Adipose tissue (tissue), 3 donors: ENCODE measurements around the gene HCAR1. TPM values are rescaled to one million over a fixed set of nuclear protein-coding genes. Genes with fewer than 3 reads are reported as not detected.
"Not testable (repeated sequence)": the region's sequence is repeated elsewhere in the genome, so short reads cannot be mapped to it uniquely, and the experiment has no call there.

Experiments
- H3K27ac ChIP-seq: one replicate; pipeline ENCODE4 v1.5.1; 2013; ENCODE audit warnings: low read depth, low read length
- WGBS, 3 donors: extraction: QIAGEN DNeasy Blood & Tissue Kit; methylation state at CpG; one replicate each; pipeline ENCODE4 v1.1.7; 2013; 5-methylcytosine and 5-hydroxymethylcytosine counted together
- polyA plus RNA-seq, 3 donors: library from polyadenylated mRNA; stranded (reverse); fragments of 200-250 nt; gene quantifications; one replicate each; pipeline ENCODE4 v1.2.3, GENCODE V29; 2013
- donor health status: healthy with polysubstance abuse.
- donor health status: Bipolar disorder and iron deficiency.
- donor health status: healthy.

HCAR1 gene
- polyA plus RNA-seq, 3 donors: 0.79 to 6.3 (median 3.0) TPM

DNA sequence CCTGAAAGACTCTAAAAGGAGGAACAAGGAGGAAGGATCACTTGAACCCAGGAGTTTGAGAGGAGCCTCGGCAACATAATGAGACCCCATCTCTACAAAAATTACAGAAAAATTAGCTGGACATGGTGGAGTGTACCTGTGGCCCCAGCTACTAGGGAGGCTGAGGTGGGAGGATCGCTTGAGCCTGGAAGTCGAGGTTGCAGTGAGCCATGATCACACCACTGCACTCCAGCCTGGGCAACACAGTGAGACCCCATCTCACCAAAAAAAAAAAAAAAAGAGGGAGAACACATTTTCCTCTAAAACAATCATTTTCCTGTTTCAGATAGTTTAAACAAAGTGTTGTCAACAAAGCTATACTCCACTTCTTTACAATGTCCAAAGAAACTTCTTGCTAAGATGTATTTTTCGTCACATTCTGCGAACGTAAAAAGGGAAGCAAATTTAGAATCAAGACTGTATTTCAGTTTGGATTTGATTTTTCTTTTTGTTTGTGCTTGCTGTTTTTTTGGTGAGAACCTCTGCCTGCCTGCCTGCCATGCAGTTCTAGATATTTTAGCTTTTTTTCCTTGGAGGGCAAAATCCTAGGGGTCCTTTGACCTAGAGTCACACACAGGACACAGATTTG is 5.1 kb downstream of the HCAR1 start:
- 71 to 81% (median 71%) methylated on average over 6 of the region's 6 CpGs for WGBS, 3 donors

DNA sequence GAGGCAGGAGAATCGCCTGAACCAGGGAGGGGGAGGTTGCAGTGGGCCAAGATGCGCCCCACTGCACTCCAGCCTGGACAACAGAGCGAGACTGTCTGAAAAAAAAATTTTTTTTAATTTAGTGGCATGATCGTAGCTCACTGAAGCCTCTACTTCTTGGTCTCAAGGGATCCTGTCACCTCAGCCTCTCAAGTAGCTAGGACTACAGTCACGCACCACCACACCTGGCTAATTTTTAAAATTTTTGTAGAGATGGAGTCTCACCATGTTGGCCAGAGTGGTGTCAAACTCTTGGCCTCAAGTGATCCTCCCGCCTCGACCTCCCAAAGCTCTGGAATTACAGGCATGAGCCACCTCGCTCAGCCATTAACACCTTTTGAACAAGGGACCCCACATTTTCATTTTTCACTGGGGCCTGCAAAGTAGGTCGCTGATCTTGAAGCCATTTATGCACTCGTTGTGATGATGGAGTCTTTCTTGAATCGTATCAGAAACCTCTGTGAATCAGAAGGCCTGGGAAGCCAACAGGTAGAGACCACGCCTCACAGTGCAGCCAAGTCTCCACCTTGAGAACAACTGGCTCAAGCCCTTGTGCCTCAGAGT is 5.9 kb downstream of the HCAR1 start:
- 89 to 93% (median 92%) methylated on average over 12 of the region's 12 CpGs for WGBS, 3 donors
- no peak overlapping the region for H3K27ac ChIP-seq

More for the DNA sequence above, 5.1 kb downstream of the HCAR1 start:
- H3K27ac ChIP-seq: no peak overlapping the region

DNA sequence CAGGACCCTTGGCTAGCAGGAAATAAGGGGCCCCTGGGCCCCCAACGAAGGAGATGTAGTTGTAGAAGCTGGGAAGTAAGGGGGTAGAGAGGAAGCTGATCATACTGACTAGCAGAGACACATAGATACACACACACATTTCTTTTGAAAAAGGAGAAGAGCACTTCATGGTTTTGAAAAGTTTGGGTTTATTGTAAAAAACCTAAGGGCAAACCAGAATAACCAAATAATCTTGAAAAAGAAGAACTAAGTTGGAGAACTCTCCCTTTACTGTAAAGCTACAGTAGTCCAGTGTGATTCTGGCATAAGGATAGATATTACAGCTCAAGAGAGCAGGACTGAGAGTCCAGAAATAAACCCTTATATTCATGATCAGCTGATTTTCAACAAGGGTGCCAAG is 8.3 kb downstream of the HCAR1 start:
- WGBS, 3 donors: 28 to 55% (median 38%) methylated on average over 1 of the region's 1 CpG
- H3K27ac ChIP-seq: no peak overlapping the region

DNA sequence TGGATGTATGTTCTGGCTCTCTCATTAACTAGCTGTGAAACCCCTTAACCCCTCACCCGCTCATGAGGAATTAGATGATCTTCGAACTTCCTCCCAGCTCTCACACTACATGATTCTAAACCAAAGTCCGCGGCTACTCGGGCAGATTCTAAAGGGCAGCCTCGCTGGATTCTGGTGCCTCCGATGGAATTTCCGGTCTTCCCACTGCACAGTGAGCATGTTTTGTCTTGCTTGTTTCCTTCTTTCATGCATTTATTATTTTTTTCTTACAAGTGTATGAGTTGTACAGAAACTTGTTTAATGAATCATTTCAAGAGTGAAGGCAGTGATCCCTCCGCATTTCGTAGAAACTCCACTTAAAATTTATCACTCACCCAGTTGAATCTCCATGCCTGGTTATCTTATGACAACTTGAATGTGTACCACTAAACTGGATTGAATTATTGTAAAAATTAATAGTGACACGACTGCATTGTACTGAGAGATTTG is 9.5 kb downstream of the HCAR1 start:
- 72 to 83% (median 81%) methylated on average over 11 of the region's 11 CpGs for WGBS, 3 donors
- no peak overlapping the region for H3K27ac ChIP-seq

DNA sequence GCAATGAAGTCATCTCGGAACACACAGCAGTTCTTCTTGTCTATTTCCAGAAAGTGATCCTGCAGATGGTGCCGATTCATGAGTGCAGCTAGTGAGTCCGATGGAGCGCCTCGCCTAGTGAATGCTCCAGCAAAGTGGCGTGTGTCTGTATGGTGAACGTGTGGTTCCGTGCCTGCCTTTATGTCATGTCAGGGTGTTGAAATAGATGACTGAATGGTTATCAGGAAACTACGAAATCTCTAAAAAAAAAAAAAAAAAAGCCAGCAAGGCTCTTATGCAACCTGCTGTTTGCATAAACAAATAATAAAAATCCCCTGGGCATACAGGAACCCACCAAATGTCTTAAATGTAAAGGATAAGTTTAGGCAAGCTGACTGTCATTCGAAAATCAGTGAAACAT is 14.0 kb downstream of the HCAR1 start, which contains the start of gene HCAR3:
HCAR3 (minus strand) TSS at position 154 of the 400 bp plus-strand sequence; CDS start at position 80, 74 bp downstream.
- H3K27ac ChIP-seq: not testable (repeated sequence)
- WGBS, 3 donors: 59 to 74% (median 67%) methylated on average over 10 of the region's 10 CpGs

DNA sequence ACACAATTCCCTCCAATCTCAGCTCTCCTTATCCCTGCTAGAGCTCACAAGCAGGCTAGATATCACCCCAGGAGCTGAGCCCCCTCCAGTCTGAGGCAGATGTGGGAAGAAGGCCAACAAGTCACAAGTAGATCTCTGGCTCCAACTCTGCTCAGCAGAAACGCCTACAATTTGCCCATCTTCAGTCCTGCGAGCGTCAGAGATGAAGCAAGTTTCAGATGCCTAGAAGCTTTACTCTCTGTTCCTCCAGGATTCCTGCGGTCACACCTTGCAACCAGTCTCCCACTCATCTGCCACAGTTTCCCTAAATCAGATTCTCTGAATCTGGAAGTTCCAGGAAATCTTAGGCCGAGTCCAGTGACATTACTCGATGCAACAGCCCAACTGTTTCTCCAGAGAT is 15.4 kb downstream of the HCAR1 start:
- WGBS, 3 donors: 69 to 75% (median 70%) methylated on average over 6 of the region's 6 CpGs
- H3K27ac ChIP-seq: not testable (repeated sequence)

DNA sequence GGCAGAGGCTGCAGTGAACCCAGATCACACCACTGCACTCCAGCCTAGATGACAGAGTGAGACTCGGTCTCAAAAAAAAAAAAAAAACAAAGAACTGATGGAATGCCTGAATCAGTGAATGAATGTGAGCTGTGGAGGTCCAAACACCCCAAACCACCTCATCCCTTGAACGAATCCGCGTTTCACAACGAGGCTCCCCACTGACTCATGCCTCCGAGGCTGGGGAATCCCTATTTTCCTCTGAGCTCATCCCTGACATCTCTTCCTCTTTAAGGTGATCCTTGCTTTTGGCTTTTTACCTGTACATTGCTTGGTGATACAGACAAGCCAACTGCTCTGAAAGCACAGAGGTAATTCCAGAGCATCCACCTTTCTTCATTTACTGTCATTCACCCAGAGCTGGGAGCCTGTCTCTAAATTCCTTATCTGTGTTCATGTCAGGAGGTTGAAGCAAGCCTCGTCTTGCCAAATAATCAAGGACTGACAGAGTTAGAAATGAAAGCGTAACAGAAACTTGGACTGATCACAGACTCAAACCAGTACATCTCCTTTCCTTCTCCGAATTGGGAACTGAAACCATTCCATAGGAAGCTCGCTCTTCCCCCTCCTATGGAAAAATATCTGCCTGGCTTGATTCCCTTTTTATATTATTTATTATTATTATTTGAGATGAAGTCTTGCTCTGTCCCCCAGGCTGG is 17.0 kb downstream of the HCAR1 start:
- not testable (repeated sequence) for H3K27ac ChIP-seq
- 65 to 90% (median 77%) methylated on average over 3 of the region's 10 CpGs for WGBS, 3 donors

DNA sequence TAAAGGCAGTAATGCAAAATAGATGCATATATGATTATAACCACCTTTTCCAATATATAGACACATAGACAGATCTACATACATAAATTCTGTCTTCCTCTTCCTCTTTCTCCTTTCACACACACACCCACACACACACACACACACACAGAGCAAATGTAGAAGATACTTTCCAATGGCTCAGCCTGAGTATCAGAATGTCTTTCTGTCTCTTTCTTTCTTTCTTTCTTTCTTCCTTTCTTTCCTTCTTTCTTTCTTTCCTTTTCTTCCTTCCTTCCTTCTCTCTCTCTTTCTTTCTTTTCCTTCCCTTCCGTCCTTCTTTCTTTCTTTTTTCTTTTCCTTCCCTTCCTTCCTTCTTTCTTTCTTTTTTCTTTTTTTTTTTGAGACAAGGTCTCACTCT is 19.4 kb downstream of the HCAR1 start:
- H3K27ac ChIP-seq: not testable (repeated sequence)
- WGBS, 3 donors: 69 to 79% (median 73%) methylated on average over 1 of the region's 1 CpG

DNA sequence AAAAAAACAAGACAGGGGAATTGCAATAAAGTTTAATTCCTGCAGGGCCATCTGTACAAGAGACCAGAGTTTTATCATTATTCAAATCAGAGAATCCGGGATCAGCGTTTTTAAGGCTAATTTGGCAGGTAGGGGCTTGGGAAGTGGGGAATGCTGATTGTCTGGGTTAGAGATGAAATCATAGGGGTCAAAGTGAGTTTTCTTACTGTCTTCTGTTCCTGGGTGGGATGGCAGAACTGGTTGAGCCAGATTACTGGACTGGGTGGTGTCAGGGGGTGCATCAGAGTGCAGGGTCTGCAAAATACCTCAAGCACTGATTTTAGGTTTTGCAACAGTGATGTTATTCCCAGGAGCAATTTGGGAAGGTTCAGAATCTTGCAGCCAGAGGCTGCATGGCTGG is 20.3 kb downstream of the HCAR1 start:
- 45 to 80% (median 58%) methylated on average over 2 of the region's 2 CpGs for WGBS, 3 donors
- H3K27ac ChIP-seq: not testable (repeated sequence)

DNA sequence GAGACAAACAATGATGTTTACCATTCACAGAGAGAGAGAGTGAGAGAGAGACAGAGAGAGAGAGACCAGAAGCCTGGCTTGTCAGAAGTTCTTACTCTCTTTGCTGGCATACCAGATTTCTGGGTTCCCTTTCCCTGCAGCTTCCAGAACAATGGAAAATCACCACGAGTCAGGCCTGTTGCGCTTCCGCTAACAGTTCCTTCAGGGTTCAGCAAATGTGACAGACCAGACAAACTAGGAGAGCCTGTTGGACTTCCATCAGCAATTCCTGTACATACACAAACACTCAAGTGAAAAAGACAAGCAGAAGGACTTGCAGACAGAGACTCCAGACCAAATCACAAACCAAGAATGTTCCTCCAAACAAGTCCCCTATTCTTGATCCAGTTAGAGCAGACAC is 21.4 kb downstream of the HCAR1 start:
- H3K27ac ChIP-seq: not testable (repeated sequence)
- no CpG with 5 or more reads among the region's 3 CpGs for WGBS, 3 donors

DNA sequence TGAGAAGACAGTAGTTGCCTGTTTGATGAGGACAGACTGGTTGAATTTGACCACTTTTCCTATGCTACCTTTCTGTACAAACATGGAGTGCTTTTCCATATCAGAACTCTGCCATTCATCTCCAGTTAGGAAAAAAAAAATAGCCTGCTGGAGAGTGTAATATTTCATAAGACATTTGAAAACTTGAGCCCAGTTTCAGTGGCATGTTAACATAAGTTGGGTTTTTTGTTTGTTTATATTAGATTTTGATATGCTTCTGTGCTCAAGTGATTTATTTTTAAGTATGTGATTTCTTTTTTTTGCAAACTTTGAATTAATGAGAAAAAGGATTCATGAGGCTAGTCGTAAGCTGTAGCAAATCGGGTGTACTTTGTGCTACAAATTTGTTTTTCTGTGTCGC is 26.8 kb downstream of the HCAR1 start:
- not testable (repeated sequence) for H3K27ac ChIP-seq
- WGBS, 3 donors: 74 to 84% (median 83%) methylated on average over 3 of the region's 3 CpGs

DNA sequence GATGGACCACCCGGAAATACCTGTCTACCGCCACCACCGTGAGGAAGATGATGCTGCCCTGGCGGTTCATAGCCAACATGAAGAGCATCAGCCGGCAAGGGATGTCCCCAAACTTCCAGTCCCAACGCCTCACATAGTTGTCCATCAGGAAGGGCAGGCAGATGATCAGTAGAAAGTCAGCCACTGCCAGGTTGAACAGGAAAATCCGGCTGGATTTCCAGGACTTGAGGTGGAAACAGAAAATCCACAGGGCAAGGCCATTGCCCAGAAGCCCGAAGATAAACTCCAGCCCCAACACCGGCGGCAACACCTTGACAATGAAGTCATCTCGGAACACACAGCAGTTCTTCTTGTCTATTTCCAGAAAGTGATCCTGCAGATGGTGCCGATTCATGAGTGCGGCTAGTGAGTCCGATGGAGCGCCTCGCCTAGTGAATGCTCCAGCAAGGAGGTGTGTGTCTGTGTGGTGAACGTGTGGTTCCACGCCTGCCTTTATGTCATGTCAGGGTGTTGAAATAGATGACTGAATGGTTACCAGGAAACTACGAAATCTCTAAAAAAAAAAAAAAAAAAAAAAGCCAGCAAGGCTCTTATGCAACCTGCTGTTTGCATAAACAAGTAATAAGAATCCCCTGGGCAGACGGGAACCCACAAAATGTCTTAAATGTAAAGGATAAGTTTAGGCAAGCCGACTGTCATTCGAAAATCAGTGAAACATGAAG is 27.6 kb downstream of the HCAR1 start, which contains the start of gene HCAR2:
HCAR2 (minus strand) TSS at position 468 of the 722 bp plus-strand sequence; CDS start at position 394, 74 bp downstream.
- not testable (repeated sequence) for H3K27ac ChIP-seq
- 73 to 80% (median 77%) methylated on average over 22 of the region's 22 CpGs for WGBS, 3 donors

DNA sequence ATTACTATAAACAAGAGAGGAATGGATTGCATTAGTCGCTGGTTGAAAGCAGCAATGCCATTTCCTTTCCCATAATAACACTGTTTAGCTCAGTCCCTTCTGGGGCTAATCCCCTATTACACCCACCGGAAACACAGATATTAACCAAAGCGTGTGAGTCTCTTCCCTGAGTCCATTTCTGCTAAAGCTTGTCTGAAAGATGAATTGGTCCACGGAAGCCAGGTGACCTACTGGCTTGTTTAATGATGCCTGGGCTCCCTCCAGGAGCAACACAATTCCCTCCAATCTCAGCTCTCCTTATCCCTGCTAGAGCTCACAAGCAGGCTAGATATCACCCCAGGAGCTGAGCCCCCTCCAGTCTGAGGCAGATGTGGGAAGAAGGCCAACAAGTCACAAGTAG is 29.2 kb downstream of the HCAR1 start:
- H3K27ac ChIP-seq: not testable (repeated sequence)
- WGBS, 3 donors: 25 to 49% (median 41%) methylated on average over 4 of the region's 4 CpGs

DNA sequence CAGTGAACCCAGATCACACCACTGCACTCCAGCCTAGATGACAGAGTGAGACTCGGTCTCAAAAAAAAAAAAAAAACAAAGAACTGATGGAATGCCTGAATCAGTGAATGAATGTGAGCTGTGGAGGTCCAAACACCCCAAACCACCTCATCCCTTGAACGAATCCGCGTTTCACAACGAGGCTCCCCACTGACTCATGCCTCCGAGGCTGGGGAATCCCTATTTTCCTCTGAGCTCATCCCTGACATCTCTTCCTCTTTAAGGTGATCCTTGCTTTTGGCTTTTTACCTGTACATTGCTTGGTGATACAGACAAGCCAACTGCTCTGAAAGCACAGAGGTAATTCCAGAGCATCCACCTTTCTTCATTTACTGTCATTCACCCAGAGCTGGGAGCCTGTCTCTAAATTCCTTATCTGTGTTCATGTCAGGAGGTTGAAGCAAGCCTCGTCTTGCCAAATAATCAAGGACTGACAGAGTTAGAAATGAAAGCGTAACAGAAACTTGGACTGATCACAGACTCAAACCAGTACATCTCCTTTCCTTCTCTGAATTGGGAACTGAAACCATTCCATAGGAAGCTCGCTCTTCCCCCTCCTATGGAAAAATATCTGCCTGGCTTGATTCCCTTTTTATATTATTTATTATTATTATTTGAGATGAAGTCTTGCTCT is 30.5 kb downstream of the HCAR1 start:
- 76 to 79% methylated on average over 2 of the region's 9 CpGs; no CpG with 5 or more reads in 1 of the 3 donors for WGBS, 3 donors

DNA sequence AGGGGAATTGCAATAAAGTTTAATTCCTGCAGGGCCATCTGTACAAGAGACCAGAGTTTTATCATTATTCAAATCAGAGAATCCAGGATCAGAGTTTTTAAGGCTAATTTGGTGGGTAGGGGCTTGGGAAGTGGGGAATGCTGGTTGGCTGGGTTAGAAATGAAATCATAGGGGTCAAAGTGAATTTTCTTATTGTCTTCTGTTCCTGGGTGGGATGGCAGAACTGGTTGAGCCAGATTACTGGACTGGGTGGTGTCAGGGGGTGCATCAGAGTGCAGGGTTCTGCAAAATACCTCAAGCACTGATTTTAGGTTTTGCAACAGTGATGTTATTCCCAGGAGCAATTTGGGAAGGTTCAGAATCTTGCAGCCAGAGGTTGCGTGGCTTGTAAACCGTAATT is 33.7 kb downstream of the HCAR1 start:
- not testable (repeated sequence) for H3K27ac ChIP-seq
- 75 to 87% (median 77%) methylated on average over 2 of the region's 2 CpGs for WGBS, 3 donors

More for the DNA sequence above, 30.5 kb downstream of the HCAR1 start:
- not testable (repeated sequence) for H3K27ac ChIP-seq

DNA sequence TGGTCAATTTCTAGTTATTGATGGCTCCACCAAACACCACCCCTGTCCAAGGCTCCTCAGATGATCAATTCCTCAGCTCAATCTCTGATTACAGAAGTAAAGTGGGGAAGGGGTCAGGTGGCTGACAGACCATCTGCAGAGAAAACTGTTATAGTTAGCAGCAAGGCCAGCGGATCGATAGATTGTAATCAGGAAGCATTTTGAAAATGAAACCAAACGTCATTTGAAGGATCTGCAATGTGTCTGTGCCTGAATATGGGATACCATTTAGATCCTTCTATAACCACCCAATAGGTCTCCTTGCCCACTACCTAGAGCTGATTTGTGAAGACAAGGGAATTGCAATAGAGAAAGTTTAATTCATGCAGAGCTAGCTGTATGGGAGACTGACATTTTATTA is 39.1 kb downstream of the HCAR1 start:
- WGBS, 3 donors: 58 to 73% (median 69%) methylated on average over 3 of the region's 3 CpGs
- H3K27ac ChIP-seq: no peak overlapping the region

DNA sequence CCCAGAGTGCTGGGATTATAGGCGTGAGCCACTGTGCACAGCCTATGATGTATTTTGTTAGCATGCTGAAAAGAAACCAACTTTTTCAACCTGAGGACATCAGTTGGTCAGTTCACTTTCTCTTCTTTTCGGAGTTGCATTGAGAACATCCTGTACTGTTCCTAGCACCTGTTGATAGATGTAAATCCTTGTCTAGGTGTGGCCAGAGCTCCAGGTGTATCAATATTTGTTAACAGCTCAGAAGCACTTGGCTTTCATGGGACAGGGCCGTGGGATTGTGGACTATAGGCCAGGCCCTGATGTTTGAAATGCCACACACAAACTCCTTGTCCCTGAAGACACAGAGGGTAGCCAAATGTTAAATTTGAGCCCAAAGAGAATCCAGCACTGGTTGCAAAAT is 42.4 kb downstream of the HCAR1 start:
- WGBS, 3 donors: 71 to 93% (median 80%) methylated on average over 3 of the region's 3 CpGs
- H3K27ac ChIP-seq: no peak overlapping the region

DNA sequence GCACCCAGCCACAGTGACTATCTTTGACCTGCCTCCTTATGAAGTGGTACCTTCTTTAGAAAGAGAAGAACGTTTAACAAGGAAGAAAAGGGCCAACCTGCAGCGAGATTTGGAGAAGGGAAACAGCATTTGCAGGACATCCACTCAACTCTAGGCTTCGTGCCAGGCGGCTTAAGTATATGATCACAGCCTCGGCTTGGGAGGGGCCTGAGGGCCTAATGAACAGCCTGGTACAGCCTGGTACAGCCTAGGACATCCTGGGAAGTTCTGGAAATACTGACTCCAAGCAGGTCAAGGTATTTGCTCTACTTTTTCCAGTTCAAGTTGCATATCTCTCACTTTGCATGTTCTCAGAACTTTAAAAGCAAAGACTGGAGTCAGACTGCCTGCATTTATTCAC is 43.6 kb downstream of the HCAR1 start:
- no peak overlapping the region for H3K27ac ChIP-seq
- 46 to 55% (median 52%) methylated on average over 5 of the region's 5 CpGs for WGBS, 3 donors
